ENCODE measurements around the gene LAMC1.

Gene LAMC1

GRCh38 chr1:183081402-183082120, 58.3 kb downstream of the LAMC1 start:
- DNase-seq: no peak

DNA sequence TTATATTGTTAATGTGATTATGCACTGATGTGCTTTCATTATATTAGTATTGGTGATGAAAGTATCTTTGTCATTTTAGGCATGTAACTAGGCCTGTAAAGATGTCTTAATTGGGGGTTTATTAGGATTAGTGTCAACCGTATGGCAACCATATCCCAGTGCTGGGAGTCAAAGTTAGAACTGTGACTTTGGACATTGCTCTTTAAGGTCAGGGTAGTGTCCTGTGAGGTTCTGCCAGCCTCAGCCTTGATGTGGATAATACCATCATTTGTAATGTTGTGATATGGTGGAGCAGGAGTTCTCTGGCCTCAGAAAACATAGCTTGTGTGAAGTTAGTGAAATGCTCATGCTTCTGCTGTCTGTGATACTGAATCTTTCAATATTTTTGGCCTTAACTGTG, 59.4 kb downstream of the LAMC1 start:
- no peak for DNase-seq

DNA sequence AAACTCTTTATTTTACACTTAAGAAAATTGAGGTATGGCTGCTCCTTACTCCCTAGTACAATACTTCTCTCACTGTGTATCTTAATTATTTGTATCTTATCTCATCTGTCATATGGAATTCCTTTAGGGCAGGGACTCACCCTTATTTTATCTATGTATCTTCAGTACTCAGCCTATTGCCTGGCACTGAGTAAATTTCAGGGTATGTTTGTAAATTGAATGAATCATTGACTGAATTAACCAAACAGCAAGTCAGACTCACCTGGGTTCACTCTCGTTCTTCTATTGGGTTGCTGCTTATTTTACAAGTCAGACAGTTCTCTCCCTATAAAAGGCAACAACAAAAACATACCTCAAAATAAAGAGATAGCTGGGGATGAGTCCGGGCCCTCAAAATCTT, 63.8 kb downstream of the LAMC1 start:
- peak; percentile 37 for DNase-seq

GRCh38 chr1:183089025-183089639, 65.9 kb downstream of the LAMC1 start:
- DNase-seq: peak; percentile 88

- DNase-seq: peak; percentile 23
Measured at GRCh38 chr1:183090391-183091006, 67.3 kb downstream of the LAMC1 start.

- no peak for DNase-seq
Measured at GRCh38 chr1:183091181-183091580, 68.0 kb downstream of the LAMC1 start.

DNA sequence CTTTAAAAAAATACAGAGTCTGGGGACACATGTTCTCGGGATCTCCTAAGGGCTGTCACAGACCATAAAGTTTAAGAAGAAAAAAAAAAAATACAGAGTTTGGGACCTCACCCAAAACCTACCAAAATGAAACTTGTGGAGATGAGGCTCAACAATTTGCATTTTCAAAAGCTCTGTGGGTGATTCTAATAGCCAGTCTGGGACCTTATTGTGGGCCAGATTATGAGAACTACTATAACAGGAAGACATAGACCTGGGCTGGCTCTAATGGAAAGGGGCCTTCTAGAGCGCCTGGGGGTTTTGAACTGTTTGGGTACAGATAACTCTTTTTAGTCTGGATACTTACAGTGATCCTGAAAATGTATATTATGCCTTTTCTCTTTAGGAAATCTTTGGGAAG, 69.1 kb downstream of the LAMC1 start:
- DNase-seq: no peak

GRCh38 chr1:183093066-183093668, 69.9 kb downstream of the LAMC1 start:
- no peak for DNase-seq

GRCh38 chr1:183093786-183094298, 70.6 kb downstream of the LAMC1 start:
- DNase-seq: no peak

DNA sequence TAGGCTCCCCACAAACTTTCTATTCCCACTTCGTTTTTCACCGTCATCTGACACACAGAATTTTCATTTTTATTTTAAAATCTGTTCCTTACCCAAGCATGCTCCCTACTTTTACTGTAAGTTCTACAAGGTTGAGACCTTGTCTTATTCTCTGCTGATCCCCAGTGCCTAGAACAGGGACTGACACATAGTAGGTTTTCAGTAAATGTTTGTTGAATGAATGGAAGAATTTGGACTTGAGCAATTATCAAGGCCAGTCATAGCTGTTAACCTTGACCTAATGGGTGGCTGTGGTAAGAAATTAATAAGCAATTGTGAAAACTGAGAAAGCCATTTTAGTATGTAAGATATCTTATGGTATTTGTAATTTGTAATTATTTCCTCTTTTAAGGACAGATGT, 71.1 kb downstream of the LAMC1 start:
- no peak for DNase-seq

- DNase-seq: no peak
Measured at GRCh38 chr1:183096351-183096750, 73.1 kb downstream of the LAMC1 start.

DNA sequence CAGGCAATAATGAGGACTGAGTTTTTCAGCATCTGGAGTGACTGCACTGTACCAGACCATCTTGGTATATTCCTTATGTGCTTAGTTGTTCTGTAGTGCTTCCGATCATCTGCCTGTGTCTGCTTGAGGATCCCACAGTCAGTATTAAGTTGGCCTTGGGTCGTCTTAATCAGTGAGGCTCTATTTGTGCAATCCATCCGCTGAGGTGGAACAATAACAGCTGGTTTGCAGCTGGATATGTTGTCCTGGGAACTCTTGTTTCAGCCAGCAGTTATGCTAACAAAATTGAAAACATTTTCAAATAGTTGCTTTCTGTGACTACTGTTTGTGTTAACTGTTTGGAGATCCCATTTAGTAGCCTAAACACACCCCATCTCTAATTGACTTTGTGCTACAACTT, 73.7 kb downstream of the LAMC1 start:
- no peak for DNase-seq

GRCh38 chr1:183097438-183098051, 74.3 kb downstream of the LAMC1 start:
- peak; percentile 12 for DNase-seq

GRCh38 chr1:183098317-183098716, 75.1 kb downstream of the LAMC1 start:
- no peak for DNase-seq

DNA sequence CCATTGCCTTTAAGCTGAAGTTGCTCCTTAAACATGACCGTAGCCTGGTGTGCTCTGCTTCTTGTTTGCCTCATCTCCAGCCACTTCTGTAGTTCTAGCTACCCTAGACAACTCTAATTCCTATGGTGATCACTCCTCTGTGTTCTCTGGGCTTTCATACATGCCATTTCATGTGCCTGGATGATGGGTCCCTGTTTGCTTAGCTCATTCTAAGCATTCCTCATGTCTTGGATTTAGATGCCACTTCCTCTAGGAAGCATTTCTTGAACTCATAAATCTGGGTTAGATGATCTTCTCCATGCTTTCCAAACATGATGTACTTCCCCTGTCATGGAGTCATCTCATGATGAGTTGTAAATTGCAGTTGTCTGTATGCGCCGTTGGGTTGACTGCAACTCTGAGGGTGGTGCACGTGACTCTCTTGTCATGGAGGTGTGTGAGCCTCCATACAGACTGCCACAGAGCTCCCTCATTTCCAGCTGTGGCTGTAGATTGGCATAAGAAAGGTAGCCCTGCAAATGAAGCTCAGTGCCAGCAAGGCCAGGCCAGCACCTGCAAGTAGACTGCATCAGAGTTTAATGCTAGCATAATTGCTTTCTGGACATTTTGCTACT, 77.2 kb downstream of the LAMC1 start:
- DNase-seq: no peak

- no peak for DNase-seq
Measured at GRCh38 chr1:183101081-183101480, 77.9 kb downstream of the LAMC1 start.

DNA sequence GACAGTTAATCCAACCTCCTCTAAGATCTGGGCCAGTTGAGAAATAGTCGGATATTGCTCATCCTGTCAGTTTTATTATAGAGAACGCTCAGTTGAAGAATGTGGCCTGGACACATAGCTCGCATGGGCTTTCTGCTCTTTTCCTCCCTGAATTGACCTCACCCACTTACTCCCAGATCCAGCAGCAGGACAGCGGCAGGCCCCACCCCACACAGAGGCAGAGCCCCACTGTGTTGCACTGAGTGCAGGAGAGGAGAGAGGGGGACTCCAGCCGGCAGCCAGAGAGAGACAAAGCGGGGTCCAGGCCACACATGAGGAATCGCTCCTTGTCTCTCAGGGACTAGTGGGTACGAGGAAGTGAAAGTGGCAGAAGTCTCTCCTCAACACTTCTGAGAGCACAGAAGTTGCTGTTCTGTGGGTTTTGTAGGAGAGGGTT, 78.6 kb downstream of the LAMC1 start:
- no peak for DNase-seq

DNA sequence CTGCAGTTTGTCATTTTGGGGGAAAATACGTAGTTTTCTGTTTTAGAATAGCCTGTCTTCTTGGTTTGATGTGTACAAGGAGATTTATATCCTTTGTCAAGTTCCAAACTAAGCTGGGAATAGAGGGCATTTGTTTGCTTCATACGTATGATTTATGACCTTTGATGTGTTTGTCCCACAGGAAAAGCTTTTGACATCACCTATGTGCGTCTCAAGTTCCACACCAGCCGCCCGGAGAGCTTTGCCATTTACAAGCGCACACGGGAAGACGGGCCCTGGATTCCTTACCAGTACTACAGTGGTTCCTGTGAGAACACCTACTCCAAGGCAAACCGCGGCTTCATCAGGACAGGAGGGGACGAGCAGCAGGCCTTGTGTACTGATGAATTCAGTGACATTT, 79.9 kb downstream of the LAMC1 start:
- DNase-seq: no peak

DNA sequence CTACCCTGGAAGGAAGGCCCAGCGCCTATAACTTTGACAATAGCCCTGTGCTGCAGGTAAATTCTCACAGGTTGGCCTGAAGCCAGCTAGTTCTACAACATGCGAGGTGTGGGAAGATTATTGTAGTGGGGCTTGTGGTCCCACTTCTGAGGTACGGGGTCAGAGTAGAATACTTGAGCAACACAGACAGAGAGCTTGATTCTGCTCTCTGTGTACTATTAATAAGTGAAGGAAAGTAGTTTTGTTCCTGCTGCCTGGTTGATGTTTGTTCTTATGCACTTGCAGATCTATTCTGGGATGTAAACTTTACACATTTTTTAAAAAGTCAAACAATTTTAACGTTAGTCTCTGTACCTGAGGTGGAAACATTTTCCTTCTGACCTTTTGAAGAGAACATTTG, 80.4 kb downstream of the LAMC1 start:
- DNase-seq: no peak

- DNase-seq: no peak
Measured at GRCh38 chr1:183105449-183105848, 82.2 kb downstream of the LAMC1 start.

DNA sequence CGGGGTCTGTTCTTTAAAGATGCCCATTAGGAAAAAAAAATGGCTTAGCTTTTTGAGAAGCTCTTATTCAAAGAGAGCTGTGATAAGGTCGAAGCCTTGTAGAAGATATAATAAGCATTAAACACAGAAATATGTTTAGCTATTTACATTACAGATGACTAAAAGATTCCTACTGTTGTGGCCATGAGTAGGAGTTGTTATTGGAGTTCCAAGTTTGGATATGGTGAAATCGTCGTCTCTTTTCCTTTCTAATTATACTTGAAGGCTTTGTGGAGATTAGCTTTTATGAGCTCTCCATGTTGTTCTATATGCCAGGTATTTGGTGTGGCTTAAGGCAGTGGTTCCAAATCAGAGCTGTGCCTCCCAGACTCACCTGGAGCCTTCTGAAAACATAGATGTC, 82.9 kb downstream of the LAMC1 start:
- no peak for DNase-seq

DNA sequence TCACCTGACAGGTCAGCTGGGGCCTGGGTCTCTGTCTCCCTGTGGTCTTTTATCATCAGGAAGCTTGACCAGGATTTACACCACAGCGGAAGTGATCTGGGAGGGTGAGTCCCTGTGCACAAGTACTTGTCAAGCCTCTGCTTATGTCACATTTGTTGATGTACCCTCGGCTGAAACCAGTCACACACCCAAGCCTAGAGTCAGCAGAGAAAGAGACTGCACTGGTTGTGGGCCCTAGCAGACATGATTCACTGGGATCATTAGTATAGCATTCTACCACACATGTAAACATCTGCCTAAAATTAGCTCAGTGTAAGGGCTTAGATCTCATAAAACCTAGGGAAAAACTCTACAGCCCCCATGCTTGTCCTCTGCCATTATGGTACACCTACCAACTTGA, 83.5 kb downstream of the LAMC1 start:
- DNase-seq: no peak

All from DMS53 (cell line).